Fibroblast of lung (primary cell): ENCODE results near the gene NEBL. TPM values are rescaled to one million over a fixed set of nuclear protein-coding genes. Genes with fewer than 3 reads are reported as not detected.

ENCODE experiments used
- DNase-seq, 2 donors: peaks; one replicate each; pipeline versions ENCODE4 v3.0.0 to v3.0.0-alpha.2; 2010; ENCODE audit warnings: low read depth in 2 of 2
- H2AFZ ChIP-seq: 2 replicates; pipeline ENCODE4 v1.5.1; 2012; ENCODE audit warnings: low read length, control low read depth, inconsistent platforms
- H3K27ac ChIP-seq: 2 replicates; pipeline ENCODE4 v1.5.1; 2011; ENCODE audit warnings: low read length, control low read depth; ENCODE audit not compliant: insufficient read depth
- H3K27me3 ChIP-seq: 2 replicates; pipeline ENCODE4 v1.5.1; 2011; ENCODE audit warnings: mild to moderate bottlenecking, low read length; ENCODE audit not compliant: control insufficient read depth, insufficient read depth
- H3K36me3 ChIP-seq: 2 replicates; pipeline ENCODE4 v1.5.1; 2011; ENCODE audit warnings: low read length; ENCODE audit not compliant: control insufficient read depth, insufficient read depth
- H3K4me1 ChIP-seq: 2 replicates; pipeline ENCODE4 v1.5.1; 2011; ENCODE audit warnings: low read length; ENCODE audit not compliant: control insufficient read depth, insufficient read depth; ENCODE audit errors: extremely low read depth
- H3K4me2 ChIP-seq: 2 replicates; pipeline ENCODE4 v1.5.1; 2011; ENCODE audit warnings: low read length, control low read depth; ENCODE audit not compliant: insufficient read depth; ENCODE audit errors: extremely low read depth
- H3K4me3 ChIP-seq, 4 experiments: fragments of 200-600 bp in 1 of 4; sonication (generic) in 1 of 4; replicated peaks in 1 of 4; 2 replicates each; pipeline ENCODE4 v1.5.1; 2011 to 2016; ENCODE audit warnings: low read length in 4 of 4, low read depth in 3 of 4, mild to moderate bottlenecking in 3 of 4, control low read depth in 2 of 4, inconsistent platforms in 1 of 4, mixed read lengths in 1 of 4; ENCODE audit not compliant: insufficient read depth in 1 of 4; ENCODE audit errors: control extremely low read depth in 1 of 4
- H3K79me2 ChIP-seq: 2 replicates; pipeline ENCODE4 v1.5.1; 2012; ENCODE audit warnings: mild to moderate bottlenecking, low read length, inconsistent platforms; ENCODE audit not compliant: control insufficient read depth, insufficient read depth
- H3K9ac ChIP-seq: 2 replicates; pipeline ENCODE4 v1.5.1; 2011; ENCODE audit warnings: mild to moderate bottlenecking, low read length, control low read depth; ENCODE audit not compliant: insufficient read depth
- H3K9me3 ChIP-seq: 2 replicates; pipeline ENCODE4 v1.5.1; 2012; ENCODE audit warnings: low read depth, low read length; ENCODE audit not compliant: control insufficient read depth, insufficient read depth
- H4K20me1 ChIP-seq: 2 replicates; pipeline ENCODE4 v1.5.1; 2011; ENCODE audit warnings: low read length; ENCODE audit not compliant: control insufficient read depth, insufficient read depth; ENCODE audit errors: extremely low read depth
- CTCF ChIP-seq, 2 donors: IDR thresholded peaks in 1 of 2; conservative IDR thresholded peaks in 1 of 2; 1 replicate in 1 of 2; 2 replicates in 1 of 2; pipeline ENCODE4 v1.5.1; 2011 to 2012; ENCODE audit warnings: low read length in 2 of 2, control low read depth in 1 of 2, inconsistent platforms in 1 of 2, low read depth in 1 of 2, mild to moderate bottlenecking in 1 of 2
- EZH2 ChIP-seq: IDR thresholded peaks from 2 replicates; pipeline ENCODE4 v1.5.1; 2012; ENCODE audit warnings: low read length, control low read depth, mild to moderate bottlenecking; ENCODE audit errors: missing control alignments
- polyA plus RNA-seq, 2 donors: library from polyadenylated mRNA; depleted of rRNA in 1 of 2; stranded (reverse) in 1 of 2; unstranded in 1 of 2; fragments of >200 nt; gene quantifications; 2 replicates each; pipeline ENCODE4 v1.2.1, GENCODE V29; 2011 to 2012; ENCODE audit warnings: missing spikeins in 1 of 2
- total RNA-seq: library from RNA; depleted of rRNA; stranded (reverse); fragments of >200 nt; gene quantifications from 2 replicates; pipeline ENCODE4 v1.2.1, GENCODE V29; 2014

Gene NEBL
- total and polyA plus RNA-seq, 2 donors (not counting 1 experiment from before 2014, with no cell fraction given): 0.11 to 0.33 TPM

- Histone ChIP-seq H3K4me3 (no peak overlapping the region), H3K27ac (no peak overlapping the region), H3K27me3 (no peaks in the 10 kb centered on the region), H3K9me3 (no peaks in the 10 kb centered on the region), H3K79me2 (no peaks in the 10 kb centered on the region), H3K4me1 (no peaks in the 10 kb centered on the region), H2AFZ (no peak overlapping the region), H3K36me3 (no peaks in the 10 kb centered on the region), H3K4me2 (no peak overlapping the region), H4K20me1 (no peaks in the 10 kb centered on the region), H3K9ac (no peak overlapping the region)
- peak in 1 of 2 donors; percentile 13 for DNase-seq
- TF ChIP-seq CTCF (conservative IDR thresholded peaks at IDR 0.05 in 1 of 2, IDR thresholded peaks at IDR 0.05 in 1 of 2; ENCODE audit: low read depth in 1 of 2, low read length in 2 of 2) (no peak), EZH2 (no peak)
Observed at GRCh38 chr10:20760460-20760859, 136.7 kb downstream of the NEBL start.

GRCh38 chr10:20748551-20748950, 148.6 kb downstream of the NEBL start:
- Histone ChIP-seq H4K20me1 (no peaks in the 10 kb centered on the region), H3K4me3 (no peak overlapping the region), H3K79me2 (no peaks in the 10 kb centered on the region), H3K36me3 (no peaks in the 10 kb centered on the region), H3K4me1 (no peaks in the 10 kb centered on the region), H3K9me3 (no peaks in the 10 kb centered on the region), H3K9ac (no peak overlapping the region), H3K27ac (no peak overlapping the region), H3K27me3 (no peaks in the 10 kb centered on the region), H3K4me2 (no peak overlapping the region), H2AFZ (no peak overlapping the region)
- no peak for DNase-seq
- TF ChIP-seq EZH2: no peak
- no peak for TF ChIP-seq CTCF (conservative IDR thresholded peaks at IDR 0.05 in 1 of 2, IDR thresholded peaks at IDR 0.05 in 1 of 2; ENCODE audit: low read depth in 1 of 2, low read length in 2 of 2)

GRCh38 chr10:20747782-20748181, 149.3 kb downstream of the NEBL start:
- no peaks in the 10 kb centered on the region for H3K4me1 ChIP-seq
- no peaks in the 10 kb centered on the region for H3K9me3 ChIP-seq
- no peak overlapping the region for H3K9ac ChIP-seq
- TF ChIP-seq CTCF (conservative IDR thresholded peaks at IDR 0.05 in 1 of 2, IDR thresholded peaks at IDR 0.05 in 1 of 2; ENCODE audit: low read depth in 1 of 2, low read length in 2 of 2) (no peak), EZH2 (no peak)
- no peak overlapping the region for H2AFZ ChIP-seq
- no peak overlapping the region for H3K4me2 ChIP-seq
- H4K20me1 ChIP-seq: no peaks in the 10 kb centered on the region
- H3K27me3 ChIP-seq: no peaks in the 10 kb centered on the region
- no peak for DNase-seq
- no peaks in the 10 kb centered on the region for H3K36me3 ChIP-seq
- H3K79me2 ChIP-seq: no peaks in the 10 kb centered on the region
- no peak overlapping the region for H3K27ac ChIP-seq
- no peak overlapping the region for H3K4me3 ChIP-seq
